LNCaP clone FGC (cell line): ENCODE data around the gene ASTN1.

Experiments used
- DNase-seq: peaks from one replicate; pipeline ENCODE4 v3.0.0-alpha.2; 2011; ENCODE audit warnings: low read depth
- H3K4me3 ChIP-seq: 2 replicates; pipeline ENCODE4 v1.5.1; 2011; ENCODE audit warnings: mild to moderate bottlenecking, low read depth, low read length, control low read depth
- TF ChIP-seq, protein P1 (sequence below): IDR thresholded peaks from 2 replicates; pipeline ENCODE4 v1.5.1; 2012; ENCODE audit warnings: mild to moderate bottlenecking; ENCODE audit not compliant: control insufficient read depth, insufficient read depth; ENCODE audit errors: extremely low read depth

Gene ASTN1

DNA sequence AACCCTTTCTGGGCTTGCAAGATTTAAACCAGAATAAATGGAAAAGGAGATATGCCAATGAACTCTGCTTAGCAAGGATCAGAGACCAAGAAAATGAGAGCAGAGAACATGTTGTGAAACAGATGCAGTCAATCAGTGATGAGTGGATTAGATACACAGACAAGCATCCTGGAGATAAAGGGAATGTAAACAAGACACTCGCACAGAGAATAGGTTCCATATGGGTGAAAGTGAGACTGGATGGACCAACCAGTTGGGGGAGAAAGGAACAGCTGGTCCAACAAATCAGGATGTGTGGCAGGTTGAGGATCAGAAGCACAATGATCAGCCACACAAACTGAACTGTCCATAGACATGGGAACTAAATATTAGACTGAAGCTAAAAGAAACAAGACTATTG, 338.2 kb downstream of the ASTN1 start:
- DNase-seq: no peak

DNA sequence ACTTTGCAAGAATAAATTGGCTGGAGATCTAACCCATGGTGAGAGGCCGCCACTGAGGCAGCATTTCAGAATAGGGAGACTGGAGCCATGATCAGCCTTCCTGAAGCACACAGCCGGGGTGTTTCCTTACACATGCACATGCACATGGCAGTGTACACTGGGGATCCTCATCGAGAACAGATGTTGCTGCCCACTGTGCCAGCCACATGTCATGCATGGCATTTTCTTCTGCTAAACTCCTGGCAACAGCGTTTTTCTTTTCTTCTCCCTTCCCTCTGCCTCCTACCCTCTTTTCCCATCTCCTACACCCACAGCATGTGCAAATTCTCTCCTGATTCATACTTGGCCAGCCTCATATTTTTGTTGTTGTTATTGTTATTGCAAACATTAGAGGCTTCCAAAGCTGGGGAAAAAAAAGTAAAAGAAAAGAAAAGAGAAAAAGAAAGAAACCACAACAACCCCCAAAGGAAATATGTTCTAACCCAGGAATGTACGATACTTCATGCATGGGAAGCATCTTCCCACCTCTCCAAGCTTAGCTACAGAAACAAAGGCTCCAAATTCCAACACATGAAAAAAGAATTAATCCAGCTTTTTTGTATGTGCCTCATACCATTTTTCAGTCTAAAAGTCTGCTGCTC, 344.0 kb downstream of the ASTN1 start:
- no peak overlapping the region for H3K4me3 ChIP-seq
- no peak for DNase-seq
- TF ChIP-seq, protein P1, sequence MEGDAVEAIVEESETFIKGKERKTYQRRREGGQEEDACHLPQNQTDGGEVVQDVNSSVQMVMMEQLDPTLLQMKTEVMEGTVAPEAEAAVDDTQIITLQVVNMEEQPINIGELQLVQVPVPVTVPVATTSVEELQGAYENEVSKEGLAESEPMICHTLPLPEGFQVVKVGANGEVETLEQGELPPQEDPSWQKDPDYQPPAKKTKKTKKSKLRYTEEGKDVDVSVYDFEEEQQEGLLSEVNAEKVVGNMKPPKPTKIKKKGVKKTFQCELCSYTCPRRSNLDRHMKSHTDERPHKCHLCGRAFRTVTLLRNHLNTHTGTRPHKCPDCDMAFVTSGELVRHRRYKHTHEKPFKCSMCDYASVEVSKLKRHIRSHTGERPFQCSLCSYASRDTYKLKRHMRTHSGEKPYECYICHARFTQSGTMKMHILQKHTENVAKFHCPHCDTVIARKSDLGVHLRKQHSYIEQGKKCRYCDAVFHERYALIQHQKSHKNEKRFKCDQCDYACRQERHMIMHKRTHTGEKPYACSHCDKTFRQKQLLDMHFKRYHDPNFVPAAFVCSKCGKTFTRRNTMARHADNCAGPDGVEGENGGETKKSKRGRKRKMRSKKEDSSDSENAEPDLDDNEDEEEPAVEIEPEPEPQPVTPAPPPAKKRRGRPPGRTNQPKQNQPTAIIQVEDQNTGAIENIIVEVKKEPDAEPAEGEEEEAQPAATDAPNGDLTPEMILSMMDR: no peak

More for the DNA sequence above, 338.2 kb downstream of the ASTN1 start:
- H3K4me3 ChIP-seq: no peak overlapping the region
- TF ChIP-seq, protein P1: no peak

DNA sequence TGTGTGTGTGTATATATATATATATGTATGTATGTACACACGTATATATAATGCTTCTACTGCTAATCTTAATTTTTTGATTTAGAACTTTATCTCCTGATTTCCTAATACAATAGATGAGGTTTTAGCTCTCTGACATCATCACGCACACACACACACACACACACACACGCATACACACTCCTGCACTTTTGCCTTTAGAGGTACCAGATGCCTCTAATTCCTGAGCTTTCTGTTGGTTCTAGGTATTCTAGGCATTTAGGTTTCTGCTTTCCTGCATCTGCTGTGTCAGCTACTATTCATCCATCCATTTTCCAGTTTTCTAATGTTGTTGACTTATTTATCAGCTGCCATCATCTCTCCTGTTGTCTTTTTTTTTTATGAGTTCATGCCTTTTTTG, 348.3 kb downstream of the ASTN1 start:
- no peak for DNase-seq
- H3K4me3 ChIP-seq: no peak overlapping the region
- TF ChIP-seq, protein P1: no peak

- no peak for DNase-seq
- H3K4me3 ChIP-seq: no peak overlapping the region
- TF ChIP-seq, protein P1: no peak
Measured at GRCh38 chr1:176815621-176816020, 348.9 kb downstream of the ASTN1 start.

DNA sequence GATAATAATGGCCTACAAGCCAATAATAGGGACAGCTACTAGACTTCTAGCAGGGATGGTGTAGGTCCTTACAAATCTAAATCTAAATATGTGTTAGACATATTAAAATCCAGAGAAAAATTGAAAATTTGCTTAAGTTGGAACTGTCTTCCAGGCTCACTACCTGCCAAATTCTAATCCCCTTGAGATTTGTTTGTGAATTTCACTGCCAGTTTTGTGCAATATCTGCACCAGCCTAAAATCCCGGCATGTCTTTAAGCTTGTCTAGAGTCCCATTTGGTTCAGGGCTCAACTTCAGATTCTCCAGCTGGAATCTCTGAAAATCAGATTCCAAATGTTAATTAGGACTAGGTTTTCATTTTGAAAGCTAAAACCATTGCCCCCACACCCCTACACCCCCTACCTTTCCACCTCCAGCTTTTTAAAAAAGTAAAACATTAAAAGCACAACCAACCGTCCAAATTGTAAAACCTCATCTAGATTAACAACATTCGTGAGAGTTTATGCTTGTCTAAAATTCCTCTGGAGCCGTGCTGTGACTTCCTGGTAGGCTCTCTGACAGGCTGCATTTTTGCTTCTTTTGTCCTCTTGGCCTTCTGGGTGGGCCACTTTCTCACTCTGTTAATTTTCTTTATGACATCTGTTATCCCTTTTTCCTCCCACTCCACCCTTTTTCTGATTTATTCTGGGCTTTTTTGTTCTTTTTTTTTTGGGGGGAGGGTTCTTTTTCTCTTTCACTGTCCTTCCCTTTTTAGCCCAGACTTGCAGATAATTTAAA, 352.8 kb downstream of the ASTN1 start:
- no peak for DNase-seq
- TF ChIP-seq, protein P1: no peak
- H3K4me3 ChIP-seq: no peak overlapping the region

- no peak for DNase-seq
- H3K4me3 ChIP-seq: no peak overlapping the region
- TF ChIP-seq, protein P1: no peak
Measured at GRCh38 chr1:176809292-176809691, 355.2 kb downstream of the ASTN1 start.
